H1 (cell line): ENCODE results near the gene PRPF6. TPM values are rescaled to one million over a fixed set of nuclear protein-coding genes. Genes with fewer than 3 reads are reported as not detected.

Source experiments
- CTCF ChIA-PET: fragments of 300-600 bp; sonication (Branson Sonifier 250); formaldehyde crosslinking; loops from one replicate; lab custom pipeline; 2021; ENCODE audit not compliant: partially characterized antibody; lab: Charles Lee
- POLR2A ChIA-PET: fragments of 300-600 bp; sonication (Branson Sonifier 250); formaldehyde crosslinking; loops from one replicate; lab custom pipeline; 2021; ENCODE audit warnings: inconsistent platforms; ENCODE audit not compliant: partially characterized antibody; lab: Charles Lee
- DNase-seq, 2 experiments: peaks; one replicate each; pipeline versions ENCODE4 v3.0.0 to v3.0.0-alpha.2; 2010 to 2022; ENCODE audit warnings: low spot score in 2 of 2, low read depth in 1 of 2, mixed read lengths in 1 of 2
- FAIRE-seq: peaks from 2 replicates; lab custom pipeline; 2011; peaks lifted over from hg19 to GRCh38; lab: Jason Lieb, UNC
- H2AFZ ChIP-seq: 2 replicates; pipeline ENCODE4 v1.8.1; 2012; ENCODE audit warnings: low read length, inconsistent platforms
- H2AK5ac ChIP-seq: 2 replicates; pipeline ENCODE4 v1.6.1; 2013; ENCODE audit warnings: low read depth, low read length
- H2BK120ac ChIP-seq: replicated peaks from 2 replicates; pipeline ENCODE3; 2013; ENCODE audit warnings: low read depth, low read length, inconsistent platforms
- H2BK12ac ChIP-seq: 2 replicates; pipeline ENCODE4 v1.6.1; 2013; ENCODE audit warnings: low read depth, low read length
- H2BK15ac ChIP-seq: 2 replicates; pipeline ENCODE4 v1.6.1; 2013; ENCODE audit warnings: low read length
- H2BK20ac ChIP-seq: 2 replicates; pipeline ENCODE4 v1.6.1; 2013; ENCODE audit warnings: low read length
- H2BK5ac ChIP-seq: 2 replicates; pipeline ENCODE4 v1.6.1; 2013; ENCODE audit warnings: low read depth, low read length
- H3K14ac ChIP-seq: 2 replicates; pipeline ENCODE4 v1.6.1; 2013; ENCODE audit warnings: inconsistent platforms; ENCODE audit not compliant: insufficient read length
- H3K18ac ChIP-seq: 2 replicates; pipeline ENCODE4 v1.6.1; 2013; ENCODE audit warnings: low read length; ENCODE audit errors: extremely low read depth
- H3K23ac ChIP-seq: 2 replicates; pipeline ENCODE4 v1.6.1; 2013; ENCODE audit warnings: inconsistent platforms; ENCODE audit not compliant: insufficient read length
- H3K23me2 ChIP-seq: 2 replicates; pipeline ENCODE4 v1.6.1; 2013; ENCODE audit warnings: low read depth, low read length
- H3K27ac ChIP-seq: 2 replicates; pipeline ENCODE4 v1.6.1; 2011; ENCODE audit warnings: low read depth, low read length, inconsistent platforms
- H3K27me3 ChIP-seq, 4 experiments: replicated peaks in 1 of 4; 1 replicate in 1 of 4; 2 replicates in 3 of 4; pipeline versions ENCODE4 v1.6.1 to v1.8.1; 2011 to 2013; ENCODE audit warnings: low read length in 3 of 4, mild to moderate bottlenecking in 3 of 4, inconsistent platforms in 2 of 4, mixed read lengths in 2 of 4, moderate library complexity in 1 of 4; ENCODE audit not compliant: control insufficient read depth in 3 of 4, insufficient read depth in 3 of 4; ENCODE audit errors: extremely low read depth in 1 of 4
- H3K36me3 ChIP-seq, 4 experiments: 2 replicates each; pipeline versions ENCODE4 v1.6.1 to v1.8.1; 2011 to 2013; ENCODE audit warnings: mild to moderate bottlenecking in 4 of 4, low read length in 3 of 4, moderate library complexity in 2 of 4, control low read depth in 1 of 4, inconsistent platforms in 1 of 4; ENCODE audit not compliant: insufficient read depth in 4 of 4, control insufficient read depth in 2 of 4
- H3K4ac ChIP-seq: replicated peaks from 2 replicates; pipeline ENCODE3; 2013; ENCODE audit warnings: low read length, low read depth, mixed read lengths, inconsistent platforms; ENCODE audit not compliant: insufficient read length
- H3K4me1 ChIP-seq, 4 experiments: replicated peaks in 1 of 4; 1 replicate in 1 of 4; 2 replicates in 3 of 4; pipeline versions ENCODE4 v1.6.1 to v1.8.1; 2011 to 2013; ENCODE audit warnings: low read length in 3 of 4, inconsistent platforms in 2 of 4, mixed read lengths in 1 of 4; ENCODE audit not compliant: insufficient read depth in 4 of 4, control insufficient read depth in 3 of 4
- H3K4me2 ChIP-seq, 2 experiments: 2 replicates each; pipeline versions ENCODE4 v1.6.1 to v1.8.1; 2011 to 2013; ENCODE audit warnings: low read depth in 2 of 2, low read length in 2 of 2, control low read depth in 1 of 2, inconsistent platforms in 1 of 2, mild to moderate bottlenecking in 1 of 2; ENCODE audit not compliant: insufficient read depth in 1 of 2
- H3K4me3 ChIP-seq, 4 experiments: fragments of 200-600, 300-600 bp in 1 of 4; sonication (generic), shearing (Covaris generic), sonication (Bioruptor Twin) in 1 of 4; 2 replicates each; pipeline versions ENCODE4 v1.5.1 to v1.8.1; 2011 to 2016; ENCODE audit warnings: low read length in 4 of 4, low read depth in 3 of 4, control low read depth in 2 of 4, inconsistent platforms in 2 of 4, mild to moderate bottlenecking in 2 of 4, mixed read lengths in 1 of 4, moderate library complexity in 1 of 4; ENCODE audit not compliant: insufficient read depth in 2 of 4; ENCODE audit errors: extremely low read depth in 1 of 4
- H3K56ac ChIP-seq: replicated peaks from 2 replicates; pipeline ENCODE3; 2013; ENCODE audit warnings: low read depth, mild to moderate bottlenecking, mixed read lengths, low read length, inconsistent platforms; ENCODE audit not compliant: insufficient read length
- H3K79me1 ChIP-seq: 2 replicates; pipeline ENCODE4 v1.6.1; 2013; ENCODE audit warnings: low read depth, low read length, control low read depth
- H3K79me2 ChIP-seq, 2 experiments: 2 replicates each; pipeline versions ENCODE4 v1.6.1 to v1.8.1; 2012 to 2013; ENCODE audit warnings: low read length in 2 of 2, mild to moderate bottlenecking in 2 of 2, inconsistent platforms in 1 of 2; ENCODE audit not compliant: insufficient read depth in 2 of 2, control insufficient read depth in 1 of 2
- H3K9ac ChIP-seq, 4 experiments: replicated peaks in 1 of 4; 1 replicate in 1 of 4; 2 replicates in 3 of 4; pipeline versions ENCODE4 v1.6.1 to v1.8.1; 2011 to 2013; ENCODE audit warnings: low read depth in 3 of 4, low read length in 3 of 4, control low read depth in 2 of 4, mild to moderate bottlenecking in 2 of 4, moderate library complexity in 2 of 4, inconsistent platforms in 1 of 4; ENCODE audit errors: extremely low read depth in 1 of 4
- H3K9me3 ChIP-seq, 2 experiments: 2 replicates each; pipeline versions ENCODE4 v1.6.1 to v1.8.1; 2012 to 2013; ENCODE audit warnings: mild to moderate bottlenecking in 2 of 2, moderate library complexity in 2 of 2, control low read depth in 1 of 2, inconsistent platforms in 1 of 2, low read depth in 1 of 2, low read length in 1 of 2, mixed read lengths in 1 of 2; ENCODE audit not compliant: insufficient read depth in 2 of 2
- H4K20me1 ChIP-seq, 2 experiments: replicated peaks in 1 of 2; 2 replicates each; pipeline versions ENCODE3 to v1.8.1; 2011 to 2013; ENCODE audit warnings: inconsistent platforms in 2 of 2, low read length in 2 of 2, mild to moderate bottlenecking in 1 of 2; ENCODE audit not compliant: insufficient read depth in 2 of 2, control insufficient read depth in 1 of 2
- H4K5ac ChIP-seq: 2 replicates; pipeline ENCODE4 v1.6.1; 2013; ENCODE audit warnings: low read length, low read depth, mixed read lengths, inconsistent platforms; ENCODE audit not compliant: insufficient read length
- H4K8ac ChIP-seq: 2 replicates; pipeline ENCODE4 v1.8.0; 2013; ENCODE audit warnings: mild to moderate bottlenecking, moderate library complexity, low read length, inconsistent platforms; ENCODE audit not compliant: insufficient read depth; ENCODE audit errors: extremely low read depth
- H4K91ac ChIP-seq: replicated peaks from 2 replicates; pipeline ENCODE3; 2013; ENCODE audit warnings: low read length, mixed read lengths, inconsistent platforms; ENCODE audit not compliant: insufficient read length
- BACH1 ChIP-seq: IDR thresholded peaks from 2 replicates; pipeline ENCODE4 v1.6.1; 2012; ENCODE audit warnings: low read length, improper control_type of control experiment
- GTF2F1 ChIP-seq: IDR thresholded peaks from 2 replicates; pipeline ENCODE4 v1.6.1; 2012; ENCODE audit warnings: low read depth, low read length, improper control_type of control experiment, borderline replicate concordance
- HDAC2 ChIP-seq, 2 experiments: fragments of 300-600 bp in 1 of 2; sonication (generic) in 1 of 2; IDR thresholded peaks; 2 replicates each; pipeline ENCODE4 v1.6.1; 2011 to 2012; ENCODE audit warnings: low read depth in 2 of 2, low read length in 2 of 2, mild to moderate bottlenecking in 2 of 2, moderate library complexity in 2 of 2, borderline replicate concordance in 1 of 2, inconsistent platforms in 1 of 2
- JUND ChIP-seq: IDR thresholded peaks from 2 replicates; pipeline ENCODE4 v1.6.1; 2011; ENCODE audit warnings: mild to moderate bottlenecking, improper control_type of control experiment, low read length
- KDM4A ChIP-seq: IDR thresholded peaks from one replicate; pipeline ENCODE4 v1.7.1; 2012; ENCODE audit warnings: low read depth, mild to moderate bottlenecking, moderate library complexity, low read length, inconsistent platforms; ENCODE audit not compliant: severe bottlenecking
- PHF8 ChIP-seq: fragments of 200-600 bp; sonication (generic); conservative IDR thresholded peaks from 2 replicates; pipeline ENCODE4 v1.7.1; 2012; ENCODE audit warnings: low read depth, mild to moderate bottlenecking, inconsistent platforms, low read length, moderate library complexity
- POLR2A ChIP-seq, 2 experiments: IDR thresholded peaks; 1 replicate in 1 of 2; 2 replicates in 1 of 2; pipeline ENCODE4 v1.6.1; 2011; ENCODE audit warnings: low read depth in 2 of 2, low read length in 2 of 2, mild to moderate bottlenecking in 2 of 2; ENCODE audit errors: control extremely low read depth in 1 of 2
- SIX5 ChIP-seq: IDR thresholded peaks from 2 replicates; pipeline ENCODE4 v1.6.1; 2011; ENCODE audit warnings: mild to moderate bottlenecking, low read depth, low read length
- SUZ12 ChIP-seq: fragments of 200-600 bp; sonication (generic); IDR thresholded peaks from 2 replicates; pipeline ENCODE4 v1.6.1; 2012; ENCODE audit warnings: mild to moderate bottlenecking, inconsistent platforms, low read length, moderate library complexity, mixed read lengths
- YY1 ChIP-seq: IDR thresholded peaks from 2 replicates; pipeline ENCODE4 v1.6.1; 2011; ENCODE audit warnings: low read depth, mild to moderate bottlenecking, low read length
- WGBS, 2 experiments: shearing (Covaris generic) in 1 of 2; methylation state at CpG; one replicate each; pipeline versions ENCODE4 v1.1.6 to v1.1.7; 2013 to 2015; ENCODE audit warnings: low lambda C conversion rate in 2 of 2, mixed read lengths in 2 of 2, inconsistent platforms in 1 of 2, low coverage in 1 of 2, missing lambda C conversion rate in 1 of 2; ENCODE audit not compliant: insufficient replicate concordance in 2 of 2, insufficient coverage in 1 of 2, insufficient read length in 1 of 2; ENCODE audit errors: extremely low coverage in 1 of 2, missing lambda C conversion rate in 1 of 2; 5-methylcytosine and 5-hydroxymethylcytosine counted together
- polyA plus RNA-seq, 7 experiments: library from polyadenylated mRNA; depleted of rRNA in 3 of 7; stranded (reverse) in 5 of 7; unstranded in 2 of 7; fragments of >200 nt in 5 of 7; fragments of 200-250 nt in 2 of 7; gene quantifications; 1 replicate in 5 of 7; 2 replicates in 1 of 7; 4 replicates in 1 of 7; pipeline versions ENCODE4 v1.2.1 to v1.2.3, GENCODE V29; 2011 to 2013; ENCODE audit warnings: missing spikeins in 2 of 7, mixed read lengths in 2 of 7
- total RNA-seq: library from RNA; stranded (reverse); fragmentation: NEBNext Ultra II Directional; extraction: Animal tissue kit (Norgen Biotek cat#: 25700); gene quantifications from 2 replicates; pipeline ENCODE4 v1.2.1, GENCODE V29; 2021

Gene PRPF6
- total and polyA plus RNA-seq, 2 of the 8 experiments (the other 6 are each of a cell fraction or from before 2014, with no cell fraction given), result 27.9 to 76.9 TPM

- no peak overlapping the region for H2BK20ac ChIP-seq
- peaks cover 0 to 8% of the 10 kb centered on the region in 2 experiments for H4K20me1 ChIP-seq
- H3K4me2 ChIP-seq, result peak overlapping the region; percentile 75 to 76
- no peak overlapping the region for H3K56ac ChIP-seq
- no peak overlapping the region for H2BK12ac ChIP-seq
- WGBS, 2 experiments, result 12% methylated on average over 13 of the region's 70 CpGs; no CpG with 5 or more reads in 1 of the 2 experiments
- H3K27me3 ChIP-seq, result peaks cover 0 to 6% (median 2%) of the 10 kb centered on the region in 4 experiments; a peak in 2 of 7 replicates
- peaks cover 12% of the 10 kb centered on the region; the same call in 1 of the 2 replicates for H3K23me2 ChIP-seq
- no peak overlapping the region for H2AK5ac ChIP-seq
- TF ChIP-seq POLR2A (IDR thresholded peaks at IDR 0.05; ENCODE audit: control extremely low read depth in 1 of 2, low read depth in 2 of 2, low read length in 2 of 2) (0 out of 3 replicates have a peak, but pooled peaks of 1 of the 2 experiments have one; percentile 9), JUND (peak; percentile 52; the same call in 1 of the 2 replicates), GTF2F1 (no peak), PHF8 (peak; percentile 31; the same call in 1 of the 2 replicates), SIX5 (no peak), BACH1 (no peak), YY1 (peak; percentile 42; the same call in 1 of the 2 replicates), KDM4A (peak; percentile 22), HDAC2 (IDR thresholded peaks at IDR 0.05; ENCODE audit: borderline replicate concordance in 1 of 2, low read depth in 2 of 2, low read length in 2 of 2) (peak in 1 of 2 experiments; percentile 29; a peak in 1 of 4 replicates), SUZ12 (no peak)
- no peak overlapping the region; the same call in 1 of the 2 replicates for H3K27ac ChIP-seq
- CTCF ChIA-PET, result interaction anchor here (1.4 kb wide), 1 partner anchor 35 kb away, joined by 4 read pairs; no protein-coding TSS in a partner anchor
- H2BK120ac ChIP-seq, result no peak overlapping the region
- no peak overlapping the region for H3K14ac ChIP-seq
- peaks cover 8 to 30% (median 22%) of the 10 kb centered on the region in 4 experiments for H3K36me3 ChIP-seq
- peaks cover 32 to 35% of the 10 kb centered on the region in 2 experiments for H3K9me3 ChIP-seq
- FAIRE-seq (no peak), DNase-seq (peak in 1 of 2 experiments; percentile 76)
- H3K23ac ChIP-seq, result no peak overlapping the region
- peaks cover 4% of the 10 kb centered on the region for H3K79me1 ChIP-seq
- H3K18ac ChIP-seq, result peak overlapping the region; percentile 48
- no peak overlapping the region for H2AFZ ChIP-seq
- H4K91ac ChIP-seq, result peak overlapping the region; percentile 40
- peak overlapping the region; percentile 55 for H4K5ac ChIP-seq
- no peaks in the 10 kb centered on the region; a peak in 1 of 4 replicates for H3K79me2 ChIP-seq
- peak overlapping the region; percentile 45 to 73 (median 56) for H3K4me3 ChIP-seq
- H3K4ac ChIP-seq, result no peak overlapping the region
- H2BK15ac ChIP-seq, result no peak overlapping the region
- POLR2A ChIA-PET, result interaction anchor here (0.6 to 2.6 kb wide), 4 partner anchors 10 to 48 kb away, joined by 4 to 11 read pairs (median 6); partner anchors contain the start of gene UCKL1
- H2BK5ac ChIP-seq, result no peak overlapping the region
- peak overlapping the region in 3 of 4 experiments; percentile 60 to 87 (median 65); a peak in 5 of 7 replicates for H3K9ac ChIP-seq
- peaks cover 0 to 13% (median 6%) of the 10 kb centered on the region in 4 experiments; a peak in 6 of 7 replicates for H3K4me1 ChIP-seq
- peak overlapping the region; percentile 71 for H4K8ac ChIP-seq
Observed at GRCh38 chr20:63968928-63969760, 11.8 kb upstream of the PRPF6 start.
